IMR-90 (cell line): ENCODE data around the gene PDXK. TPM values are rescaled to one million over a fixed set of nuclear protein-coding genes. Genes with fewer than 3 reads are reported as not detected.
A peak's percentile ranks its signal among the peaks of the same experiment; 100 is the strongest.

Experiments
- ATAC-seq: fragments of 200-7000 bp; cut with Tn5 transposase; 2 replicates; pipeline ENCODE4 v1.9.1; 2020; ENCODE audit warnings: low read depth, mild to moderate bottlenecking, moderate library complexity
- BruUV-seq: library from RNA; stranded (reverse); fragments of 400-500 nt; replicated peaks from 2 replicates; lab custom pipeline; 2021; lab: Mats Ljungman, UMichigan
- CTCF ChIA-PET: fragments of 300-600 bp; formaldehyde crosslinking; extraction: SDS; loops from one replicate; lab custom pipeline; 2021; ENCODE audit warnings: antibody characterized with exemption; lab: Yijun Ruan, JAX
- POLR2A ChIA-PET: fragments of 300-600 bp; sonication (Branson Sonifier 250); formaldehyde crosslinking; loops from one replicate; lab custom pipeline; 2022; ENCODE audit warnings: antibody characterized with exemption; ENCODE audit not compliant: unreplicated experiment; lab: Charles Lee
- DNase-seq: peaks from one replicate; pipeline ENCODE4 v3.0.0; 2013
- H2AFZ ChIP-seq: replicated peaks from 2 replicates; pipeline ENCODE3; 2013; ENCODE audit warnings: low read length, mild to moderate bottlenecking; ENCODE audit not compliant: poor library complexity
- H2AK5ac ChIP-seq: 2 replicates; pipeline ENCODE4 v1.6.1; 2013; ENCODE audit warnings: low read depth, low read length, inconsistent platforms
- H2AK9ac ChIP-seq: replicated peaks from 2 replicates; pipeline ENCODE3; 2013; ENCODE audit warnings: mild to moderate bottlenecking, low read depth, low read length, moderate library complexity; ENCODE audit not compliant: poor library complexity
- H2BK120ac ChIP-seq: 2 replicates; pipeline ENCODE4 v1.6.1; 2013; ENCODE audit warnings: low read depth, low read length, inconsistent platforms
- H2BK15ac ChIP-seq: 3 replicates; pipeline ENCODE4 v1.6.1; 2013; ENCODE audit warnings: low read depth, low read length, inconsistent platforms
- H2BK20ac ChIP-seq: 2 replicates; pipeline ENCODE4 v1.6.1; 2013; ENCODE audit warnings: low read depth, mild to moderate bottlenecking, inconsistent platforms, low read length, moderate library complexity
- H2BK5ac ChIP-seq: 2 replicates; pipeline ENCODE4 v1.6.1; 2013; ENCODE audit warnings: mild to moderate bottlenecking, low read depth, low read length, inconsistent platforms; ENCODE audit not compliant: poor library complexity, severe bottlenecking
- H3K14ac ChIP-seq: replicated peaks from 2 replicates; pipeline ENCODE4 v1.6.1; 2013; ENCODE audit warnings: low read depth, low read length, inconsistent platforms
- H3K18ac ChIP-seq: 2 replicates; pipeline ENCODE4 v1.6.1; 2013; ENCODE audit warnings: low read depth, low read length, control low read depth
- H3K23ac ChIP-seq: 2 replicates; pipeline ENCODE4 v1.6.1; 2013; ENCODE audit warnings: low read depth, low read length, inconsistent platforms
- H3K27ac ChIP-seq: 2 replicates; pipeline ENCODE4 v1.5.1; 2013; ENCODE audit warnings: mild to moderate bottlenecking, control low read depth, low read length; ENCODE audit not compliant: insufficient read depth
- H3K27me3 ChIP-seq: 2 replicates; pipeline ENCODE4 v1.6.1; 2013; ENCODE audit warnings: low read length; ENCODE audit not compliant: control insufficient read depth, insufficient read depth
- H3K36me3 ChIP-seq: 2 replicates; pipeline ENCODE4 v1.6.1; 2013; ENCODE audit warnings: low read length, mixed read lengths; ENCODE audit not compliant: control insufficient read depth, insufficient read depth
- H3K4ac ChIP-seq: 2 replicates; pipeline ENCODE4 v1.6.1; 2013; ENCODE audit warnings: low read depth, low read length, inconsistent platforms
- H3K4me1 ChIP-seq: 2 replicates; pipeline ENCODE4 v1.6.1; 2013; ENCODE audit warnings: low read length, mixed read lengths; ENCODE audit not compliant: control insufficient read depth, insufficient read depth
- H3K4me2 ChIP-seq: 2 replicates; pipeline ENCODE4 v1.6.1; 2013; ENCODE audit warnings: low read depth, mild to moderate bottlenecking, control low read depth, low read length, moderate library complexity
- H3K4me3 ChIP-seq: 2 replicates; pipeline ENCODE4 v1.5.1; 2013; ENCODE audit warnings: low read depth, mild to moderate bottlenecking, control low read depth, low read length, moderate library complexity; ENCODE audit not compliant: insufficient read depth
- H3K56ac ChIP-seq: 2 replicates; pipeline ENCODE4 v1.6.1; 2013; ENCODE audit warnings: low read length, inconsistent platforms; ENCODE audit not compliant: insufficient read depth; ENCODE audit errors: extremely low read depth
- H3K79me1 ChIP-seq, 2 experiments: 2 replicates each; pipeline ENCODE4 v1.6.1; 2013; ENCODE audit warnings: low read length in 2 of 2, inconsistent platforms in 1 of 2, low read depth in 1 of 2
- H3K9ac ChIP-seq: 2 replicates; pipeline ENCODE4 v1.6.1; 2013; ENCODE audit warnings: low read depth, low read length, control low read depth
- H3K9me1 ChIP-seq: 2 replicates; pipeline ENCODE4 v1.6.1; 2013; ENCODE audit warnings: low read length, inconsistent platforms; ENCODE audit not compliant: insufficient read depth
- H3K9me3 ChIP-seq: 2 replicates; pipeline ENCODE4 v1.6.1; 2013; ENCODE audit warnings: low read length; ENCODE audit not compliant: control insufficient read depth, insufficient read depth
- H4K20me1 ChIP-seq: 2 replicates; pipeline ENCODE4 v1.6.1; 2013; ENCODE audit warnings: low read length, inconsistent platforms; ENCODE audit not compliant: insufficient read depth
- H4K5ac ChIP-seq: 2 replicates; pipeline ENCODE4 v1.6.1; 2013; ENCODE audit warnings: mild to moderate bottlenecking, low read depth, low read length, control low read depth
- H4K8ac ChIP-seq, 2 experiments: 2 replicates each; pipeline ENCODE4 v1.6.1; 2013; ENCODE audit warnings: low read depth in 2 of 2, low read length in 2 of 2, control low read depth in 1 of 2, inconsistent platforms in 1 of 2
- H4K91ac ChIP-seq: 2 replicates; pipeline ENCODE4 v1.6.1; 2013; ENCODE audit warnings: low read depth, low read length, inconsistent platforms; ENCODE audit not compliant: insufficient read depth
- BHLHE40 ChIP-seq: fragments of 150-350 bp; IDR thresholded peaks from 2 replicates; pipeline ENCODE4 v1.6.1; 2016; ENCODE audit warnings: mild to moderate bottlenecking, low read depth, low read length
- CEBPB ChIP-seq: IDR thresholded peaks from 2 replicates; pipeline ENCODE4 v1.6.1; 2012; ENCODE audit warnings: low read depth, low read length, improper control_type of control experiment
- CHD1 ChIP-seq: IDR thresholded peaks from 2 replicates; pipeline ENCODE4 v1.6.1; 2012; ENCODE audit warnings: low read depth, low read length, improper control_type of control experiment
- FOS ChIP-seq: fragments of 150-350 bp; IDR thresholded peaks from 2 replicates; pipeline ENCODE4 v1.6.1; 2016; ENCODE audit warnings: low read depth, low read length
- MAZ ChIP-seq: IDR thresholded peaks from 2 replicates; pipeline ENCODE4 v1.6.1; 2012; ENCODE audit warnings: low read depth, mild to moderate bottlenecking, low read length, improper control_type of control experiment, moderate library complexity, borderline replicate concordance
- NFE2L2 ChIP-seq: fragments of 150-350 bp; IDR thresholded peaks from 2 replicates; pipeline ENCODE4 v1.6.1; 2016; ENCODE audit warnings: low read depth, mild to moderate bottlenecking, low read length
- RAD21 ChIP-seq: IDR thresholded peaks from 2 replicates; pipeline ENCODE4 v1.6.1; 2012; ENCODE audit warnings: low read length, improper control_type of control experiment
- RCOR1 ChIP-seq: IDR thresholded peaks from 2 replicates; pipeline ENCODE4 v1.6.1; 2012; ENCODE audit warnings: mild to moderate bottlenecking, low read length, improper control_type of control experiment; ENCODE audit not compliant: insufficient replicate concordance
- RFX5 ChIP-seq: IDR thresholded peaks from 2 replicates; pipeline ENCODE4 v1.8.0; 2012; ENCODE audit warnings: low read depth, mild to moderate bottlenecking, low read length, moderate library complexity
- SMC3 ChIP-seq: fragments of 150-350 bp; IDR thresholded peaks from 2 replicates; pipeline ENCODE4 v1.6.1; 2016; ENCODE audit warnings: low read depth, mild to moderate bottlenecking, antibody characterized with exemption, low read length, moderate library complexity
- WGBS, 2 experiments: methylation state at CpG; one replicate each; pipeline versions ENCODE4 v1.1.5 to v1.1.7; 2013; ENCODE audit warnings: missing lambda C conversion rate in 2 of 2; ENCODE audit not compliant: insufficient read length in 1 of 2; ENCODE audit errors: extremely low coverage in 2 of 2; 5-methylcytosine and 5-hydroxymethylcytosine counted together
- dilution Hi-C: fragments of 300-500 bp; cut with HindIII; formaldehyde crosslinking; loops from one replicate; pipeline ENCODE4 v1.14.3; 2018; ENCODE audit warnings: low sequenced_read_pairs; ENCODE audit not compliant: unreplicated experiment
- in situ Hi-C: fragments of 300-500 bp; cut with MboI; formaldehyde crosslinking; loops from 3 replicates; pipeline ENCODE4 v1.14.3; 2019; ENCODE audit warnings: low sequenced_read_pairs, inconsistent platforms, mixed read lengths
- intact Hi-C: fragments of 100-400 bp; cut with micrococcal nuclease; formaldehyde crosslinking; loops from 2 replicates; pipeline ENCODE4 v1.10.0; 2022
- polyA plus RNA-seq, 3 experiments: library from polyadenylated mRNA; depleted of rRNA; stranded (reverse); fragments of >200 nt; gene quantifications; 2 replicates each; pipeline ENCODE4 v1.2.3, GENCODE V29; 2012; ENCODE audit warnings: low replicate concordance in 1 of 3
- total RNA-seq: library from RNA; depleted of rRNA; stranded (reverse); fragments of >200 nt; gene quantifications from 2 replicates; pipeline ENCODE4 v1.2.3, GENCODE V29; 2012
- TF ChIP-seq, protein P1 (sequence below): conservative IDR thresholded peaks from 2 replicates; pipeline ENCODE4 v1.5.1; 2012; ENCODE audit warnings: mild to moderate bottlenecking, low read depth, low read length, improper control_type of control experiment

PDXK gene
- total and polyA plus RNA-seq, 2 of the 4 experiments (the other 2 are of a cell fraction) = 155 to 312 TPM

GRCh38 chr21:43778469-43779335 is 59.8 kb downstream of the PDXK start (continued):
- TF ChIP-seq RFX5 (no peak), NFE2L2 (no peak)

- POLR2A ChIA-PET = no interaction called here
- CTCF ChIA-PET = no interaction called here
- intact Hi-C loops = no loop called here
Measured at GRCh38 chr21:43779660-43780059, 60.7 kb downstream of the PDXK start.

More at GRCh38 chr21:43779660-43780059, 60.7 kb downstream of the PDXK start:
- Histone ChIP-seq H3K4me1 (peaks cover 3% of the 10 kb centered on the region), H3K9ac (no peak overlapping the region), H3K4ac (no peak overlapping the region), H2BK120ac (no peak overlapping the region), H2AFZ (no peak overlapping the region), H3K23ac (no peak overlapping the region), H3K14ac (no peak overlapping the region), H3K4me2 (no peak overlapping the region), H3K36me3 (no peaks in the 10 kb centered on the region), H4K5ac (no peak overlapping the region), H4K91ac (no peak overlapping the region), H3K56ac (no peak overlapping the region), H3K79me1 (peaks cover 0 to 11% of the 10 kb centered on the region in 2 experiments; a peak in 2 of 4 replicates), H2BK5ac (no peak overlapping the region), H3K18ac (no peak overlapping the region), H3K9me1 (peaks cover 1% of the 10 kb centered on the region; the same call in 1 of the 2 replicates), H4K8ac (no peak overlapping the region), H4K20me1 (peaks cover 7% of the 10 kb centered on the region; the same call in 1 of the 2 replicates), H3K27ac (no peak overlapping the region), H3K9me3 (no peaks in the 10 kb centered on the region), H2BK20ac (no peak overlapping the region), H2AK5ac (0 out of 2 replicates have a peak overlapping the region, but pooled peaks have one; percentile 4), H2AK9ac (no peak overlapping the region), H3K27me3 (no peaks in the 10 kb centered on the region; the same call in 1 of the 2 replicates), H3K4me3 (no peak overlapping the region), H2BK15ac (no peak overlapping the region)
- in situ Hi-C loops (no loop called here), dilution Hi-C loops (no loop called here)
- WGBS, 2 experiments = no CpG with 5 or more reads among the region's 5 CpGs
- ATAC-seq (no peak), DNase-seq (no peak)
- no TSS peak for BruUV-seq
- no peak for TF ChIP-seq NFE2L2
- TF ChIP-seq CEBPB = no peak
- TF ChIP-seq, protein P1, sequence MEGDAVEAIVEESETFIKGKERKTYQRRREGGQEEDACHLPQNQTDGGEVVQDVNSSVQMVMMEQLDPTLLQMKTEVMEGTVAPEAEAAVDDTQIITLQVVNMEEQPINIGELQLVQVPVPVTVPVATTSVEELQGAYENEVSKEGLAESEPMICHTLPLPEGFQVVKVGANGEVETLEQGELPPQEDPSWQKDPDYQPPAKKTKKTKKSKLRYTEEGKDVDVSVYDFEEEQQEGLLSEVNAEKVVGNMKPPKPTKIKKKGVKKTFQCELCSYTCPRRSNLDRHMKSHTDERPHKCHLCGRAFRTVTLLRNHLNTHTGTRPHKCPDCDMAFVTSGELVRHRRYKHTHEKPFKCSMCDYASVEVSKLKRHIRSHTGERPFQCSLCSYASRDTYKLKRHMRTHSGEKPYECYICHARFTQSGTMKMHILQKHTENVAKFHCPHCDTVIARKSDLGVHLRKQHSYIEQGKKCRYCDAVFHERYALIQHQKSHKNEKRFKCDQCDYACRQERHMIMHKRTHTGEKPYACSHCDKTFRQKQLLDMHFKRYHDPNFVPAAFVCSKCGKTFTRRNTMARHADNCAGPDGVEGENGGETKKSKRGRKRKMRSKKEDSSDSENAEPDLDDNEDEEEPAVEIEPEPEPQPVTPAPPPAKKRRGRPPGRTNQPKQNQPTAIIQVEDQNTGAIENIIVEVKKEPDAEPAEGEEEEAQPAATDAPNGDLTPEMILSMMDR = no peak
- TF ChIP-seq FOS = no peak
- TF ChIP-seq RCOR1 = no peak
- no peak for TF ChIP-seq RAD21
- TF ChIP-seq CHD1 = no peak
- no peak for TF ChIP-seq SMC3
- TF ChIP-seq BHLHE40 = no peak
- TF ChIP-seq MAZ = no peak
